Bronchial epithelial cell (primary cell): ENCODE results near the gene DLL4. TPM values are rescaled to one million over a fixed set of nuclear protein-coding genes. Genes with fewer than 3 reads are reported as not detected.

Experiments used
- DNase-seq: peaks from one replicate; pipeline ENCODE4 v3.0.0-alpha.2; 2010; ENCODE audit warnings: low read depth
- FAIRE-seq: peaks from 2 replicates; lab custom pipeline; 2011; peaks lifted over from hg19 to GRCh38; lab: Jason Lieb, UNC
- H3K27me3 ChIP-seq: 2 replicates; pipeline ENCODE4 v1.5.1; 2011; ENCODE audit warnings: low read length; ENCODE audit not compliant: control insufficient read depth, insufficient read depth
- H3K36me3 ChIP-seq: 2 replicates; pipeline ENCODE4 v1.5.1; 2011; ENCODE audit warnings: low read length; ENCODE audit not compliant: control insufficient read depth, insufficient read depth
- H3K4me3 ChIP-seq: 2 replicates; pipeline ENCODE4 v1.5.1; 2011; ENCODE audit warnings: mild to moderate bottlenecking, low read depth, low read length, control low read depth
- total RNA-seq: library from RNA; depleted of rRNA; stranded (reverse); fragments of >200 nt; gene quantifications from 2 replicates; pipeline ENCODE4 v1.2.1, GENCODE V29; 2014
- TF ChIP-seq, protein P1 (sequence below): IDR thresholded peaks from 2 replicates; pipeline ENCODE4 v1.5.1; 2011; ENCODE audit warnings: mild to moderate bottlenecking, moderate library complexity, low read length, control low read depth, inconsistent platforms; ENCODE audit not compliant: insufficient read depth, severe bottlenecking

DLL4 gene
- total RNA-seq, 1 donor from 2014 or later = not detected

DNA sequence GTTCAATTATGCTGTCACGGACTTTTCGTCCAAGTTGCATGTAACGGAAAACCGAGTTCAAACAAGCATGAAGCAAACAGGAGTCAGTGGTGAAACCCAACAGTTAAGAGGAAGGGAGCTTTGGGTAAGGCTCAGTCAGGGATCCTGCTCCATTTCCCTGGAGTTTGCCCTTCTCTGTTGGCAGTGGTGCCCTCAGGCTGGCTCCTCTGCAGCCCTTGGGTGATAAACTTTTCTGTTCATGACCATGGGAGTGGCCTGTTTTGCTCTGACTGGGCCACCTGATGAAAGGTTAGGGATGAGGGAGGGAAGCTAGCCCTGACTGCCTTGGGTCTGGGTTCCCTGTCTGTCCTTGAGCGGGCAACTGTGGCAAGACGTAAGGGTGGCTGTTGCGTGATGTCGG is 40.2 kb downstream of the DLL4 start:
- H3K4me3 ChIP-seq = no peak overlapping the region
- TF ChIP-seq, protein P1, sequence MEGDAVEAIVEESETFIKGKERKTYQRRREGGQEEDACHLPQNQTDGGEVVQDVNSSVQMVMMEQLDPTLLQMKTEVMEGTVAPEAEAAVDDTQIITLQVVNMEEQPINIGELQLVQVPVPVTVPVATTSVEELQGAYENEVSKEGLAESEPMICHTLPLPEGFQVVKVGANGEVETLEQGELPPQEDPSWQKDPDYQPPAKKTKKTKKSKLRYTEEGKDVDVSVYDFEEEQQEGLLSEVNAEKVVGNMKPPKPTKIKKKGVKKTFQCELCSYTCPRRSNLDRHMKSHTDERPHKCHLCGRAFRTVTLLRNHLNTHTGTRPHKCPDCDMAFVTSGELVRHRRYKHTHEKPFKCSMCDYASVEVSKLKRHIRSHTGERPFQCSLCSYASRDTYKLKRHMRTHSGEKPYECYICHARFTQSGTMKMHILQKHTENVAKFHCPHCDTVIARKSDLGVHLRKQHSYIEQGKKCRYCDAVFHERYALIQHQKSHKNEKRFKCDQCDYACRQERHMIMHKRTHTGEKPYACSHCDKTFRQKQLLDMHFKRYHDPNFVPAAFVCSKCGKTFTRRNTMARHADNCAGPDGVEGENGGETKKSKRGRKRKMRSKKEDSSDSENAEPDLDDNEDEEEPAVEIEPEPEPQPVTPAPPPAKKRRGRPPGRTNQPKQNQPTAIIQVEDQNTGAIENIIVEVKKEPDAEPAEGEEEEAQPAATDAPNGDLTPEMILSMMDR = no peak
- no peak for FAIRE-seq

DNA sequence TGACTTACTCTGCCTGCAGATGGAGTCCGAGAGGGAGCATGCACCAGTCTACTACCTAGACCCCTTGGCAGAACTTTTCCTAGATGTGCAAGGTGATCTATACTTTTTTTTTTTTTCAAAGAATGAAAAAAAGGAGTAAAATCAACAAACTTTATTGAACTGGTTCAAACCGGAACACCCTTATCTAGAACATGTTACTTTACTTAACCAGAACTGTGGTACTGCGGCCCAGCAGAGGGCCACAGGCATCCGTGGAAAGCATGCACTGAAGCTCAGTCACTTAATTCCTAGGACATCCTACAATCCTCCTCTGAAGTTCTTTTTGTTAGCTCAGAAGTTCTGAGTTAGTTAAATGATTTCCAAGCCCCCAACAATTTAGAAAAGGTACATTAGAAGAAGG is 45.7 kb downstream of the DLL4 start:
- Histone ChIP-seq H3K4me3 (no peak overlapping the region), H3K36me3 (peaks cover 7% of the 10 kb centered on the region), H3K27me3 (no peaks in the 10 kb centered on the region)
- TF ChIP-seq, protein P1 = no peak
- FAIRE-seq (no peak), DNase-seq (no peak)

More for the DNA sequence above, 40.2 kb downstream of the DLL4 start:
- Histone ChIP-seq H3K27me3 (peaks cover 1% of the 10 kb centered on the region), H3K36me3 (no peaks in the 10 kb centered on the region)
- no peak for DNase-seq

DNA sequence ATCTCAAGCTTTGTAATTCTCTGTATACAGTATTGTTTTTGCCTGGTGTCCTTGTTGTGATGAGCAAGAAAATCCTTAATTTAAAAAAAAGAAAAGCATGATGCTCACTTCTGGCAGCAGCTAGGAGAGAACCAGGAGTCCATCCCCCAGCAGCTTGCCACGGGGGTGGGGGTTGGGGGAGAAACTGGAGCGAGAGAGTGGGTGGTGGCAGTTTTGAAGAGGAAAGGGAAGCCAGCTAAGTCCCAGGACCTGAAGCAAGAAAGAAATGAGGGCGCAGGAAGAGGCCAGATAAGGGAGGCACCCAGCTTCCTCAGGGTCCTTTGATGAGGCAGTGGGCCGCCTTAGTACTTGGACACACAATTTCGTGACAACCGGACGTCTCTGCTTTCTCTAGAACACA is 47.7 kb downstream of the DLL4 start:
- no peak for FAIRE-seq
- DNase-seq = no peak
- Histone ChIP-seq H3K4me3 (no peak overlapping the region), H3K36me3 (peaks cover 15% of the 10 kb centered on the region), H3K27me3 (no peaks in the 10 kb centered on the region)
- TF ChIP-seq, protein P1 = no peak

DNA sequence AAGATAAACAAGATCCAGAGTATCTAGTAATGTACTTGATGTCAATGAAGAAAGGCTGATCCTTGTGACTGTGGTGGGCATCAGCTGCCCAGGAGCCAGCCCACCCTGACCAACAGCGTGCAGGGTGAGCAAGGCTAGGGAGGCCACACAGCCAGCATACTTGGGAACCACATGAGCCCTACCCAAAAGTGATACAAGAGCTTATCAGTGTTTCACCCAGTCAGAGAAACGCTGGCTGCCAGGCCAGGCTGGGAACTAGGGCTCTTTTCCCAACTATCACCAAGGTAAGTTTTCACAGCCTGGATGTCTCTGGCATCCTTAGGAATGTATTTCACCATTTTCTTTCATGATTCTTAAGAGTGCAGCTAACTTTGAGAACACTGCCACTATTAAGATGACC is 49.0 kb downstream of the DLL4 start:
- Histone ChIP-seq H3K27me3 (no peaks in the 10 kb centered on the region), H3K4me3 (no peak overlapping the region), H3K36me3 (peaks cover 17% of the 10 kb centered on the region)
- TF ChIP-seq, protein P1 = no peak
- peak; percentile 32 for FAIRE-seq
- no peak for DNase-seq

DNA sequence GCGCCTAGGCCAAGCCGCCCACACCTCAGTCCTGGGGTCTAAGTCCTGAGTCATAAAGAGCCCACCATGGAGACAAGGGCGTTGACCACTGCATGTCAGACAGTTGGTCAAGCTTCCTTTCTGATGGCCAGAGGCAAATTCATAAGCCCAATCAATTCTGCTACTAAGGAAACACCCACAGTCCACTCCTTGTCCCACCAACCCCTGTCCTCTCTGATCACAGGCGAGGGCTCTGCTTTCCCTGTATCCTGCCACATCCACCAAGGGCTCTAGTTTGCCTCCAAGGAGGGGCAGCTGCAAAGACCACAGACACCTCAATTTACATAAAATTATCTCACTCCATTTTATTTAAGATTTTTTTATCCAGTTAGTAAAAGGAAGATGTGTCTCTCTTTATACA is 49.4 kb downstream of the DLL4 start:
- peaks cover 18% of the 10 kb centered on the region for H3K36me3 ChIP-seq
- H3K27me3 ChIP-seq = no peaks in the 10 kb centered on the region
- FAIRE-seq = no peak
- DNase-seq = no peak
- TF ChIP-seq, protein P1 = no peak
- no peak overlapping the region for H3K4me3 ChIP-seq

DNA sequence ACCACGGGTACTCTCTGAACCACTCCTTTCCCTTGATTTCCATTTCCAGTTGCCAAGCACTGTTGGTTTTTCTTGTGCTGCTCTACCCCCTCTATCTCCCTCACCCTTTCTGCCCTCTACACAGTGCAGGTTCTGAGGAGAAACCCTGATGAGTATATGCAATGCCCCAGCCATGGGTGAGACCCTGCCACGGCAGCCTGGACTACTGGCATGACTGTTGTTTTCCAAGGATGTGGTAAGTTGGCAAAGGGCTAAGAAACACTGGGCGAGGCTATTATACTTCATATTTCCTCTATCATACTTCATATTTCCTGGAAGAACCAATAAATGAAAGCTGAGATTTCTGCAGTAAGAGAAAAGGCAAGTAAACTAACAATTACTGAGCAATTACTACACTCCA is 52.0 kb downstream of the DLL4 start:
- H3K4me3 ChIP-seq = no peak overlapping the region
- H3K27me3 ChIP-seq = no peaks in the 10 kb centered on the region
- TF ChIP-seq, protein P1 = no peak
- FAIRE-seq = peak; percentile 50
- DNase-seq = no peak
- H3K36me3 ChIP-seq = peaks cover 27% of the 10 kb centered on the region
